ENCODE data around the gene C2orf72.
"Not testable (repeated sequence)": the region's sequence is repeated elsewhere in the genome, so short reads cannot be mapped to it uniquely, and the experiment has no call there.

C2orf72 gene

GRCh38 chr2:231003186-231003585 is 34.1 kb upstream of the C2orf72 start:
- DNase-seq (ENCODE audit: low read depth) = no peak
- TF ChIP-seq POLR2A (IDR thresholded peaks at IDR 0.05; ENCODE audit: extremely low read depth, insufficient read length) (no peak), MYC (IDR thresholded peaks at IDR 0.05; ENCODE audit: low read depth, low read length) (no peak), MAX (IDR thresholded peaks at IDR 0.05; ENCODE audit: low read depth, low read length) (no peak), CTCF (IDR thresholded peaks at IDR 0.05; ENCODE audit: low read depth, low read length) (no peak)
- no peak overlapping the region for H3K4me3 ChIP-seq (ENCODE audit: low read depth, low read length)

- DNase-seq (ENCODE audit: low read depth); H3K4me3 ChIP-seq (ENCODE audit: low read depth, low read length): not testable (repeated sequence)
Measured at GRCh38 chr2:231004930-231005329, 32.4 kb upstream of the C2orf72 start.

- TF ChIP-seq POLR2A (IDR thresholded peaks at IDR 0.05; ENCODE audit: extremely low read depth, insufficient read length) (no peak), MYC (IDR thresholded peaks at IDR 0.05; ENCODE audit: low read depth, low read length) (no peak)
- DNase-seq (ENCODE audit: low read depth) = no peak
Measured at GRCh38 chr2:231007286-231008098, 29.8 kb upstream of the C2orf72 start.

GRCh38 chr2:231008131-231008530 is 29.2 kb upstream of the C2orf72 start:
- TF ChIP-seq POLR2A (IDR thresholded peaks at IDR 0.05; ENCODE audit: extremely low read depth, insufficient read length) (no peak), MAX (IDR thresholded peaks at IDR 0.05; ENCODE audit: low read depth, low read length) (no peak), CTCF (IDR thresholded peaks at IDR 0.05; ENCODE audit: low read depth, low read length) (no peak), MYC (IDR thresholded peaks at IDR 0.05; ENCODE audit: low read depth, low read length) (no peak)
- H3K4me3 ChIP-seq (ENCODE audit: low read depth, low read length) = no peak overlapping the region
- no peak for DNase-seq (ENCODE audit: low read depth)

More at GRCh38 chr2:231007286-231008098, 29.8 kb upstream of the C2orf72 start:
- H3K4me3 ChIP-seq (ENCODE audit: low read depth, low read length) = no peak overlapping the region

- H3K4me3 ChIP-seq (ENCODE audit: low read depth, low read length) = no peak overlapping the region
- DNase-seq (ENCODE audit: low read depth) = no peak
- TF ChIP-seq POLR2A (IDR thresholded peaks at IDR 0.05; ENCODE audit: extremely low read depth, insufficient read length) (no peak), CTCF (IDR thresholded peaks at IDR 0.05; ENCODE audit: low read depth, low read length) (no peak), MAX (IDR thresholded peaks at IDR 0.05; ENCODE audit: low read depth, low read length) (no peak), MYC (IDR thresholded peaks at IDR 0.05; ENCODE audit: low read depth, low read length) (no peak)
Measured at GRCh38 chr2:231009236-231009919, 27.9 kb upstream of the C2orf72 start.

GRCh38 chr2:231010201-231010730 is 27.1 kb upstream of the C2orf72 start:
- no peak overlapping the region for H3K4me3 ChIP-seq (ENCODE audit: low read depth, low read length)
- no peak for DNase-seq (ENCODE audit: low read depth)
- no peak for TF ChIP-seq POLR2A (IDR thresholded peaks at IDR 0.05; ENCODE audit: extremely low read depth, insufficient read length)
- no peak for TF ChIP-seq MYC (IDR thresholded peaks at IDR 0.05; ENCODE audit: low read depth, low read length)
- TF ChIP-seq MAX (IDR thresholded peaks at IDR 0.05; ENCODE audit: low read depth, low read length) = no peak
- TF ChIP-seq CTCF (IDR thresholded peaks at IDR 0.05; ENCODE audit: low read depth, low read length) = no peak

Measured in NB4 (cell line).